ENCODE results near the gene LRRC36. TPM values are rescaled to one million over a fixed set of nuclear protein-coding genes. Genes with fewer than 3 reads are reported as not detected.

LRRC36 gene
- total and polyA plus RNA-seq, 4 donors = 2.1 to 103 (median 16.6) TPM

DNA sequence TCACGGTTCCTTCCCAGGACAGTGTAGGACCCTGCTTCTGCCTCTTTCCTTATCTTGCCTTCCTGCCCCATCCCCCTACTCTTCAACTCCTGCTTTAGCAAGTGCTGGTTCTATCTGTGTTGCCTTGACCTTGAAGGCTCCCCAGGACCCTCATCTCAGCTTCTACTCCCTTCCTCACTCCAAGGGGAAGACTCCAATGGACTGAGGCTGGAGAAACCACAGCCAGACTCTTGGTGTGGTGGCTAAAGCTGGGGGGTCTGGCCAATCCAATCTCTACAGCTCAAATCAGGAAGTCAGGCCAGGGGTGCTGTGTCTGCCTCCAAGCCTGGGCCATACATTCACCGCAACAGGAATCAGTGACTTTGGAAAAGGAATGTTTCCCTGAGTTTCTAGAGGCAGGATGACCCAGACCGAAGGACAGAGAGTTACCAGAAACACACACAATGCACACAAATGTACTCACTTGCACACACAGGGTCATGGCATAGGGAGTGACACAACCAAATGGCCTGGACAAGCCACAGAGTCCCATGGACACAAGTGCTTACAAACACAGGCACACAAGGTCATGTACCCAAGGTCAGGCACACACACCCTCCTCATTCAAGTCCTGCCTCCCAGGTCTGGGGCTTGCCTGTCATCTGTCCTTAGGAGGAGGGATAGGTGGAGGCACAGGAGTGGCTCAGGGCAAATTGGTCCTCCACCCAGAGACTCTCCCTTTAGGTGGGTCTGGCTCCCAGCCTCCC lies 102.6 kb downstream of the LRRC36 start:
- Histone ChIP-seq H3K9me3 (ENCODE audit: control insufficient read depth in 4 of 4, insufficient read depth in 3 of 4, low read length in 3 of 4) (no peaks in the 10 kb centered on the region), H3K36me3 (ENCODE audit: control insufficient read depth in 4 of 4, insufficient read depth in 4 of 4, low read length in 4 of 4) (no peaks in the 10 kb centered on the region), H3K9ac (ENCODE audit: insufficient read depth in 1 of 2, low read length in 2 of 2) (no peak overlapping the region), H3K4me1 (ENCODE audit: control insufficient read depth in 5 of 5, insufficient read depth in 5 of 5, low read length in 5 of 5) (peaks cover 0 to 29% (median 8%) of the 10 kb centered on the region in 5 donors), H3K27me3 (ENCODE audit: control insufficient read depth in 3 of 3, insufficient read depth in 3 of 3, low read length in 2 of 3) (peaks cover 0 to 10% (median 8%) of the 10 kb centered on the region in 3 donors), H3K27ac (ENCODE audit: low read depth in 1 of 2, low read length in 1 of 2) (no peak overlapping the region), H3K4me3 (no peak overlapping the region)
- 81 to 97% methylated on average over 3 of the region's 3 CpGs for WGBS, 2 donors
- no peak for ATAC-seq (ENCODE audit: insufficient read depth, low FRiP score)
- no peak for DNase-seq
- TF ChIP-seq, protein P1, sequence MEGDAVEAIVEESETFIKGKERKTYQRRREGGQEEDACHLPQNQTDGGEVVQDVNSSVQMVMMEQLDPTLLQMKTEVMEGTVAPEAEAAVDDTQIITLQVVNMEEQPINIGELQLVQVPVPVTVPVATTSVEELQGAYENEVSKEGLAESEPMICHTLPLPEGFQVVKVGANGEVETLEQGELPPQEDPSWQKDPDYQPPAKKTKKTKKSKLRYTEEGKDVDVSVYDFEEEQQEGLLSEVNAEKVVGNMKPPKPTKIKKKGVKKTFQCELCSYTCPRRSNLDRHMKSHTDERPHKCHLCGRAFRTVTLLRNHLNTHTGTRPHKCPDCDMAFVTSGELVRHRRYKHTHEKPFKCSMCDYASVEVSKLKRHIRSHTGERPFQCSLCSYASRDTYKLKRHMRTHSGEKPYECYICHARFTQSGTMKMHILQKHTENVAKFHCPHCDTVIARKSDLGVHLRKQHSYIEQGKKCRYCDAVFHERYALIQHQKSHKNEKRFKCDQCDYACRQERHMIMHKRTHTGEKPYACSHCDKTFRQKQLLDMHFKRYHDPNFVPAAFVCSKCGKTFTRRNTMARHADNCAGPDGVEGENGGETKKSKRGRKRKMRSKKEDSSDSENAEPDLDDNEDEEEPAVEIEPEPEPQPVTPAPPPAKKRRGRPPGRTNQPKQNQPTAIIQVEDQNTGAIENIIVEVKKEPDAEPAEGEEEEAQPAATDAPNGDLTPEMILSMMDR (IDR thresholded peaks at IDR 0.05; ENCODE audit: control extremely low read depth, extremely low read depth) = no peak

DNA sequence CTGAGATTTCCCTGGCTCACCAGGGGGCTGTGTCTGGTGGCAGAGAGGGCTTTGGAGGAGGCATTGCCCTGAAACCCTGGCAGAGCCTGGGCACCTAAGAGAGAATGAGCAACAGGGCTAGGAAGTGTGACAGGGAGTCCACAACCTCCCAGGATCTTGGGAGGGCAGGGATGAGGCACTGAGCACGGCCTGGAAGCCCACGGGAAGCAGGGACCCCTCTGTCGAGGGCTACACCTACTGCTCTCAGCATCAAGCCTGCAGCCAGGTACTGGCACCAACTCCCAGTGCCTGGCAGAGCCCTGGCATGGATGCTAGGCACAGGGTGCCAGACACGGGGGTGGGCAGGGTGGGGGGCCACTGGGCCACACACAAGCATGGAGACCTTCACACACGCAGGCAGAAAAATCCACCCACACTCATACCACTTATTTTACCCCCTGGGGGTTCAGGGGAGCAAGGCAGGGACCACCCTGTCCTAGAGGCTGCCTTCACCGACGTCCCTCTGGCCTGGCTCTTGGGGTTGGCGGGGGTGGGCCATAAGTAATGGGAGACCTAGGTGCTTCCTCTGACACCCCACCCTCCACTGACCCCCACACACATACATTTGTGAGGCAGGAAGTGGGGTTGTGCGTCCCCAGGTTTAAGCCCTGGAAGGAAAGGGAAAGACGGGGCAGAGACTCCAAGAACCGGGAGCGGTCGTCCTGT lies 103.3 kb downstream of the LRRC36 start:
- ATAC-seq (ENCODE audit: insufficient read depth, low FRiP score) = no peak
- H3K27me3 ChIP-seq (ENCODE audit: control insufficient read depth in 3 of 3, insufficient read depth in 3 of 3, low read length in 2 of 3) = peaks cover 0 to 10% (median 7%) of the 10 kb centered on the region in 3 donors
- H3K4me1 ChIP-seq (ENCODE audit: control insufficient read depth in 5 of 5, insufficient read depth in 5 of 5, low read length in 5 of 5) = peaks cover 0 to 24% (median 8%) of the 10 kb centered on the region in 5 donors
- DNase-seq = no peak
- H3K27ac ChIP-seq (ENCODE audit: low read depth in 1 of 2, low read length in 1 of 2) = no peak overlapping the region
- no peak overlapping the region for H3K9ac ChIP-seq (ENCODE audit: insufficient read depth in 1 of 2, low read length in 2 of 2)
- TF ChIP-seq, protein P1 (IDR thresholded peaks at IDR 0.05; ENCODE audit: control extremely low read depth, extremely low read depth) = no peak
- no peaks in the 10 kb centered on the region for H3K9me3 ChIP-seq (ENCODE audit: control insufficient read depth in 4 of 4, insufficient read depth in 3 of 4, low read length in 3 of 4)
- no peaks in the 10 kb centered on the region for H3K36me3 ChIP-seq (ENCODE audit: control insufficient read depth in 4 of 4, insufficient read depth in 4 of 4, low read length in 4 of 4)
- H3K4me3 ChIP-seq = no peak overlapping the region
- 43 to 47% methylated on average over 13 of the region's 13 CpGs for WGBS, 2 donors

DNA sequence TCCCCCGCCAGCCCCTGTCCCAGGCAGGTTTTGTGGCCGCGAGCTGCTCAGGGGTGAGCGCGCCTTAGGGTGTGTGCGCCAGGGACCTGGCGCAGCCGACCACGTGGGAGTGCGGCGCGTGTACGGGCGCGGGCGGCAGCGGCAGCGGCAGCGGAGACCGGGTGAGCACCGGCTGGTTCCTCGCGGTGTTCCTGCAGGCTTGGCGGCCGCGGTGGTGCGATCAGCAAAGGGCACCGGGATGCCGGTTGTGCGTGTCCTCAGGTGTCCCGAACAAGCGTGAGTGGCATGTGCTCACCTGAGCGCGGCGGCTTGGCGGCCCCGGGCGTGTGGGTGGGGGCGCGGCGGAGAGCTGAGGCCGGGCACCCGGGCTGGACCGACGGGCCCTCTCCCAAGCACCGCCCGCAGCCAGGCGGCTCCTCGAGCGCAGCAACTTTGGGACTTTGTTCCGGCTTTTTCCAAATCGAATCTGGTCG lies 103.9 kb downstream of the LRRC36 start:
- peaks cover 0 to 21% (median 4%) of the 10 kb centered on the region in 5 donors for H3K4me1 ChIP-seq (ENCODE audit: control insufficient read depth in 5 of 5, insufficient read depth in 5 of 5, low read length in 5 of 5)
- H3K4me3 ChIP-seq = peak overlapping the region; percentile 18
- DNase-seq = peak in 2 of 3 donors; percentile 38 to 39
- TF ChIP-seq, protein P1 (IDR thresholded peaks at IDR 0.05; ENCODE audit: control extremely low read depth, extremely low read depth) = no peak
- no peak overlapping the region for H3K27ac ChIP-seq (ENCODE audit: low read depth in 1 of 2, low read length in 1 of 2)
- WGBS, 2 donors = 1% methylated on average over 29 to 53 of the region's 53 CpGs
- no peak for ATAC-seq (ENCODE audit: insufficient read depth, low FRiP score)
- H3K9me3 ChIP-seq (ENCODE audit: control insufficient read depth in 4 of 4, insufficient read depth in 3 of 4, low read length in 3 of 4) = no peaks in the 10 kb centered on the region
- peaks cover 0 to 10% (median 7%) of the 10 kb centered on the region in 3 donors for H3K27me3 ChIP-seq (ENCODE audit: control insufficient read depth in 3 of 3, insufficient read depth in 3 of 3, low read length in 2 of 3)
- no peak overlapping the region for H3K9ac ChIP-seq (ENCODE audit: insufficient read depth in 1 of 2, low read length in 2 of 2)
- no peaks in the 10 kb centered on the region for H3K36me3 ChIP-seq (ENCODE audit: control insufficient read depth in 4 of 4, insufficient read depth in 4 of 4, low read length in 4 of 4)
